D341Med (cell line): Measurements from ENCODE around the gene RPS15.

Experiments
- DNase-seq: peaks from one replicate; pipeline ENCODE4 v3.0.0; 2012; ENCODE audit warnings: low spot score

RPS15 gene

GRCh38 chr19:1487576-1488281, 49.5 kb downstream of the RPS15 start:
- no peak for DNase-seq

DNA sequence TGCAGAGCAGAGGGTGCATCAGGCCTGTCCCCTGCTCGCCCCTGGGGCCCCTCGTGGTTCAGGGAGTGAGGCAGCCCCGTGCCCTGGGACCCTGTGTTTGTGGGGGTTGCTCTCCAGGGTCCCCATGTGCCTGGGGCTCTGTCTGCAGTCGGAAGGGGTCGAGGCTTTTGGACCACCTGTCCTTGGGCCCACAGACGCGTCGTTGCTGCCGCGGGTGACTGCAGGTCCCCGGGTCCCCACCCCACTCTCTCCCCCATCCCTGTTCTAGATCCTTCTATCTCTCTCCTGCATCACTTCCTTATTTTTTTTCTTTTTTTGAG, 50.0 kb downstream of the RPS15 start:
- no peak for DNase-seq

DNA sequence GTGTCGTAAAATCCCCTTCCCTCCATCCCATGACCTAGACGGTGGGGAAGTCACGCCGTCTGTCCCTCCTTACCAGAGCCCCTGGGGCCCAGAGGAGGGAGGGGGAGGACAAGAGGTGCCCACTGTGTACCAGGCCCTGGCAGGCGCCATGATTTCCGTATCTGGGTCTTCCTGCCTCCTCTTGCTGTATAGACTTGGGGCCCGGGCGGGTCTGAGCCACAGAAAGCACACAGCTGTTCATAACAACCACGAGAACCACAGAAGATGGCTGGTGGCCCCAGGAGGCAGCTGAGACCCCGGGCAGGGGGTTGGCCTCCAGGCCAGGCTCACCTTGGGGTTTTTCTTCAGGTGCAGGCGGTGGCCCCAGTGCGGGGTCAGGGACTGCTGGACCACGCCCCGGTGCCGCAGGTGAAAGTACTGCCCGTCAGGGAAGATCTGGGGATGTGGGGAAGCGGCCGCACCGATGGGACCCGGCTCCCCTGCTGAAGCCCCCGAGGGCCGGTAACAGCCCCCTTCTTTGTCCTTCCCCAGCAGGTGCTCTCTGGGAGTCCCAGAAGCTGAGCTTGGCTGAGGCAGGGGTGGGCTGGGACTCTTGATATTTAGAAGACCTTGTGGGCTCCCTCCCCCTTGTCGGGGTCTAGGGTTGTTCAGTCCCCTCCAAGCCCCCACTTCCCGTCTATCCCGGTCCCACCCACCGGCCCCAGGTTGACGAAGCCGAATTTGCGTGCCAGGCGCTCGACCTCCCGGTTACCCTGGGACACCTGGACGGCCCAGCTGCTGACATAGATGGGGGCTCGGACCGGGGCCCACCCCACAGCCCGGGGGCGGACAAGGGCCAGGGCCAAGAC, 51.5 kb downstream of the RPS15 start:
- DNase-seq: no peak
